Measurements from ENCODE around the gene HLA-E.

- TF ChIP-seq CTCF (conservative IDR thresholded peaks at IDR 0.05 in 1 of 2, IDR thresholded peaks at IDR 0.05 in 1 of 2; ENCODE audit: extremely low read depth in 1 of 2, insufficient read depth in 1 of 2, low read depth in 1 of 2, low read length in 2 of 2) (no peak), EZH2 (IDR thresholded peaks at IDR 0.05; ENCODE audit: borderline replicate concordance, low read length) (no peak)
These were observed 8.4 kb downstream of the HLA-E start for GRCh38 chr6:30497714-30498113.
